K562 (cell line): ENCODE results near the gene ZSWIM6. TPM values are rescaled to one million over a fixed set of nuclear protein-coding genes. Genes with fewer than 3 reads are reported as not detected.

Source experiments
- C11orf30 ChIP-seq: fragments of 450-650 bp; IDR thresholded peaks from 2 replicates; pipeline ENCODE4 v1.6.1; 2016; ENCODE audit warnings: low read depth, mild to moderate bottlenecking
- CBX8 ChIP-seq: fragments of 200-600 bp; sonication (generic); IDR thresholded peaks from 2 replicates; pipeline ENCODE4 v1.6.1; 2012; ENCODE audit warnings: borderline replicate concordance, mixed run types, low read depth, mild to moderate bottlenecking, moderate library complexity, mixed read lengths, low read length, control low read depth, inconsistent platforms; ENCODE audit not compliant: poor library complexity, severe bottlenecking; ENCODE audit errors: extremely low read depth
- CCAR2 ChIP-seq: fragments of 200-400 bp; formaldehyde crosslinking; IDR thresholded peaks from 2 replicates; pipeline ENCODE4 v1.6.1; 2017; ENCODE audit warnings: mild to moderate bottlenecking, low read depth, low read length
- CHD4 ChIP-seq: fragments of 200-600 bp; sonication (generic); IDR thresholded peaks from 3 replicates; pipeline ENCODE4 v1.6.1; 2012; ENCODE audit warnings: low read depth, mild to moderate bottlenecking, mixed read lengths, low read length, inconsistent platforms; ENCODE audit not compliant: insufficient read depth, insufficient replicate concordance, poor library complexity, severe bottlenecking
- E2F4 ChIP-seq: sonication (generic); formaldehyde crosslinking; IDR thresholded peaks from 2 replicates; pipeline ENCODE4 v1.8.0; 2022; ENCODE audit warnings: mild to moderate bottlenecking, low read depth, missing genetic modification reagents
- EWSR1 ChIP-seq: fragments of 450-650 bp; IDR thresholded peaks from 2 replicates; pipeline ENCODE4 v1.6.1; 2018; ENCODE audit warnings: borderline replicate concordance, mild to moderate bottlenecking, low read depth, moderate library complexity; ENCODE audit not compliant: partially characterized antibody
- GABPA ChIP-seq: fragments of 200-800 bp; sonication (Bioruptor generic); conservative IDR thresholded peaks from 2 replicates; pipeline ENCODE4 v1.6.1; 2016; ENCODE audit warnings: low read depth, missing genetic modification characterization, missing compliant biosample characterization
- HSF4 ChIP-seq: fragments of 250-450 bp; sonication (Bioruptor Pico); IDR thresholded peaks from 2 replicates; pipeline ENCODE4 v2.1.2; 2022; ENCODE audit warnings: mild to moderate bottlenecking, moderate library complexity, borderline replicate concordance
- KLF16 ChIP-seq: IDR thresholded peaks from 2 replicates; pipeline ENCODE4 v1.6.1; 2016; ENCODE audit warnings: antibody characterized with exemption
- MTA2 ChIP-seq: fragments of 450-650 bp; IDR thresholded peaks from 2 replicates; pipeline ENCODE4 v1.6.1; 2016; ENCODE audit warnings: low read depth
- NFATC3 ChIP-seq: fragments of 450-650 bp; IDR thresholded peaks from 2 replicates; pipeline ENCODE4 v1.6.1; 2017; ENCODE audit warnings: mild to moderate bottlenecking
- PCBP1 ChIP-seq: fragments of 200-400 bp; formaldehyde crosslinking; IDR thresholded peaks from 2 replicates; pipeline ENCODE4 v1.6.1; 2018; ENCODE audit warnings: mild to moderate bottlenecking, low read depth, low read length; ENCODE audit not compliant: poor library complexity, severe bottlenecking
- PHB ChIP-seq: fragments of 250-450 bp; sonication (Bioruptor Pico); IDR thresholded peaks from 2 replicates; pipeline ENCODE4 v1.5.0; 2021
- POLR2B ChIP-seq: fragments of 450-650 bp; IDR thresholded peaks from 2 replicates; pipeline ENCODE4 v1.6.1; 2018; ENCODE audit warnings: low read depth; ENCODE audit not compliant: partially characterized antibody
- RBM34 ChIP-seq: fragments of 200-400 bp; formaldehyde crosslinking; IDR thresholded peaks from 2 replicates; pipeline ENCODE4 v1.6.1; 2018; ENCODE audit warnings: low read length, borderline replicate concordance; ENCODE audit not compliant: insufficient read depth
- SREBF1 ChIP-seq: fragments of 150-350 bp; IDR thresholded peaks from 2 replicates; pipeline ENCODE4 v1.6.1; 2014; ENCODE audit warnings: antibody characterized with exemption, low read depth, low read length, borderline replicate concordance
- SRSF3 ChIP-seq: fragments of 200-400 bp; formaldehyde crosslinking; IDR thresholded peaks from 2 replicates; pipeline ENCODE4 v1.6.1; 2016; ENCODE audit warnings: mild to moderate bottlenecking, low read length, moderate library complexity; ENCODE audit not compliant: insufficient read depth
- SUPT5H ChIP-seq: fragments of 450-650 bp; IDR thresholded peaks from 2 replicates; pipeline ENCODE4 v1.6.1; 2016
- TOE1 ChIP-seq, 2 experiments: fragments of 450-650 bp in 1 of 2; sonication (generic) in 1 of 2; formaldehyde crosslinking in 1 of 2; IDR thresholded peaks; 2 replicates each; pipeline versions ENCODE4 v1.7.1 to v1.8.0; 2016 to 2022; ENCODE audit warnings: borderline replicate concordance in 2 of 2, mild to moderate bottlenecking in 2 of 2, antibody characterized with exemption in 1 of 2, inconsistent platforms in 1 of 2, low read depth in 1 of 2, missing genetic modification reagents in 1 of 2, moderate library complexity in 1 of 2
- ZNF175 ChIP-seq: fragments of 200-800 bp; sonication (Bioruptor generic); IDR thresholded peaks from 2 replicates; pipeline ENCODE4 v1.6.1; 2016; ENCODE audit warnings: low read depth, mild to moderate bottlenecking, missing genetic modification characterization, missing compliant biosample characterization
- ZNF280B ChIP-seq: fragments of 250-450 bp; sonication (Bioruptor Pico); IDR thresholded peaks from 2 replicates; pipeline ENCODE4 v1.5.1; 2021; ENCODE audit warnings: mild to moderate bottlenecking
- ZNF668 ChIP-seq: fragments of 250-450 bp; sonication (Bioruptor Pico); IDR thresholded peaks from 2 replicates; pipeline ENCODE4 v1.8.0; 2022; ENCODE audit warnings: mild to moderate bottlenecking, inconsistent platforms
- ZNF740 ChIP-seq, 3 experiments: fragments of 200-800 bp in 1 of 3; sonication (Bioruptor generic) in 1 of 3; sonication (generic) in 1 of 3; formaldehyde crosslinking in 1 of 3; IDR thresholded peaks; 2 replicates each; pipeline versions ENCODE4 v1.6.1 to v1.8.0; 2016 to 2022; ENCODE audit warnings: mild to moderate bottlenecking in 2 of 3, missing compliant biosample characterization in 2 of 3, missing genetic modification characterization in 2 of 3, missing genetic modification reagents in 1 of 3
- polyA plus RNA-seq, 8 experiments: library from polyadenylated mRNA; depleted of rRNA in 4 of 8; stranded (reverse) in 5 of 8; unstranded in 3 of 8; fragments of >200 nt; fragmentation: Nextera tagmentation in 2 of 8; fragmentation: Illumina TruSeq in 1 of 8; extraction: Ambion mirVana in 2 of 8; extraction: Trizol in 1 of 8; gene quantifications; 2 replicates each; pipeline versions ENCODE4 v1.2.1 to v1.2.3, GENCODE V29; 2011 to 2014; ENCODE audit warnings: inconsistent platforms in 1 of 8, missing spikeins in 1 of 8
- total RNA-seq, 7 experiments: library from RNA; depleted of rRNA in 6 of 7; stranded (reverse); fragments of >200 nt in 6 of 7; fragmentation: Illumina TruSeq in 2 of 7; extraction: Trizol in 2 of 7; gene quantifications; 2 replicates each; pipeline versions ENCODE4 v1.2.1 to v1.2.3, GENCODE V29; 2011 to 2021; ENCODE audit warnings: low replicate concordance in 1 of 7

The ZSWIM6 gene
- total and polyA plus RNA-seq, 9 of the 15 experiments (the other 6 are each of a cell fraction or from before 2014, with no cell fraction given) = 0.81 to 3.2 (median 2.0) TPM

GRCh38 chr5:61331407-61332357, at the start of gene ZSWIM6 (continued):
- TF ChIP-seq CBX8 (no peak), RBM34 (no peak), ZNF740 (CRISPR knock-in tag; IDR thresholded peaks at IDR 0.05) (no peak), ZNF740 (tag; IDR thresholded peaks at IDR 0.05) (no peak), MTA2 (no peak), KLF16 (no peak), C11orf30 (no peak), SUPT5H (peak; percentile 33; the same call in 1 of the 2 replicates), ZNF280B (CRISPR knock-in tag) (no peak), CCAR2 (no peak), POLR2B (no peak), CHD4 (no peak), TOE1 (IDR thresholded peaks at IDR 0.05; ENCODE audit: borderline replicate concordance) (no peak), TOE1 (CRISPR knock-in tag; IDR thresholded peaks at IDR 0.05; ENCODE audit: borderline replicate concordance, low read depth) (no peak), ZNF175 (CRISPR knock-in tag) (no peak), E2F4 (CRISPR knock-in tag) (no peak), SRSF3 (no peak), EWSR1 (no peak), HSF4 (CRISPR knock-in tag) (no peak), PCBP1 (peak; percentile 42), ZNF668 (CRISPR knock-in tag) (no peak), GABPA (tag) (peak; percentile 91), NFATC3 (no peak), SREBF1 (no peak), PHB (CRISPR knock-in tag) (no peak)
